Coronary artery (tissue), 2 donors: ENCODE results near the gene SPATS2L.

ENCODE experiments used
- DNase-seq: peaks from one replicate; pipeline ENCODE4 v3.0.0-alpha.2; 2017; ENCODE audit warnings: low spot score
- H3K27ac ChIP-seq, 2 donors: fragments of 200-600 bp; sonication (generic); one replicate each; pipeline ENCODE4 v1.5.1; 2016 to 2019
- H3K4me3 ChIP-seq: fragments of 200-600 bp; sonication (generic); 2 replicates; pipeline ENCODE4 v1.5.1; 2016; ENCODE audit warnings: mild to moderate bottlenecking, moderate library complexity
- TF ChIP-seq, protein P1 (sequence below): fragments of 200-600 bp; sonication (generic); IDR thresholded peaks from one replicate; pipeline ENCODE4 v1.5.1; 2019; ENCODE audit warnings: antibody characterized with exemption

The SPATS2L gene

DNA sequence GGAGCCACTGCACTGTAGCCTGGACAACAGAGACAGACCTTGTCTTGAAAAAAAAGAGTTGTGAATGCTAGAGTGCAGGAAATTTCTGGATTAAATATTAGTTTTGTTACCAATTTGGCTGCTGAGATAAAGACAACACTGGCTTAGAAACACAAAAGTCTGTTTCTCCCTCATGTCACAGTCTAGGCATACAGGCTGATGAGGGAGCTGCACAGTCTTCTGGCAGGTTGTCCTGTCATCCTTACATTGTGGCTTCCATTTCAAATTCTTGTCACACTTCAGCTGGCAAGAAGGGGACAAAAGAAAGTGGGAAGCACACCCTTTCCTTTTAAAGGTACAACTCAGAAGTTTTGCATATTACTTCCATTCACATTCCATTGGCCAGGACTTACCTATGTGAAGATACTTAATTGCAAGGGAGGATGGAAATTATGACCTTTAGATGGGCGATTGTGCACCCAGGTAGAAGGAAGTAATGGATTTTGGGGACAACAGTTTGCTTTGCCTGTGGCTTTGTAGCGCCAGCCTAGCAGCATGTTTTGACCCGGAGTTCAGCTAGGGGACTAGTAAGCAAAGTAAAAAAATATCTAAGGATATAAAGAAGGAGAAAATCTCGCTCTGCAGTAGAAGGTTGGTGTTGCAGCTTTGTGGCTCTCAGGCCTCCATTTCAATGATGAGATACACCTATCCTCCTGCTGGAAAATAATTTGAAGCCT lies 55.9 kb downstream of the SPATS2L start:
- no peak for DNase-seq
- TF ChIP-seq, protein P1, sequence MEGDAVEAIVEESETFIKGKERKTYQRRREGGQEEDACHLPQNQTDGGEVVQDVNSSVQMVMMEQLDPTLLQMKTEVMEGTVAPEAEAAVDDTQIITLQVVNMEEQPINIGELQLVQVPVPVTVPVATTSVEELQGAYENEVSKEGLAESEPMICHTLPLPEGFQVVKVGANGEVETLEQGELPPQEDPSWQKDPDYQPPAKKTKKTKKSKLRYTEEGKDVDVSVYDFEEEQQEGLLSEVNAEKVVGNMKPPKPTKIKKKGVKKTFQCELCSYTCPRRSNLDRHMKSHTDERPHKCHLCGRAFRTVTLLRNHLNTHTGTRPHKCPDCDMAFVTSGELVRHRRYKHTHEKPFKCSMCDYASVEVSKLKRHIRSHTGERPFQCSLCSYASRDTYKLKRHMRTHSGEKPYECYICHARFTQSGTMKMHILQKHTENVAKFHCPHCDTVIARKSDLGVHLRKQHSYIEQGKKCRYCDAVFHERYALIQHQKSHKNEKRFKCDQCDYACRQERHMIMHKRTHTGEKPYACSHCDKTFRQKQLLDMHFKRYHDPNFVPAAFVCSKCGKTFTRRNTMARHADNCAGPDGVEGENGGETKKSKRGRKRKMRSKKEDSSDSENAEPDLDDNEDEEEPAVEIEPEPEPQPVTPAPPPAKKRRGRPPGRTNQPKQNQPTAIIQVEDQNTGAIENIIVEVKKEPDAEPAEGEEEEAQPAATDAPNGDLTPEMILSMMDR, result no peak
- Histone ChIP-seq H3K4me3 (no peak overlapping the region), H3K27ac (no peak overlapping the region)

DNA sequence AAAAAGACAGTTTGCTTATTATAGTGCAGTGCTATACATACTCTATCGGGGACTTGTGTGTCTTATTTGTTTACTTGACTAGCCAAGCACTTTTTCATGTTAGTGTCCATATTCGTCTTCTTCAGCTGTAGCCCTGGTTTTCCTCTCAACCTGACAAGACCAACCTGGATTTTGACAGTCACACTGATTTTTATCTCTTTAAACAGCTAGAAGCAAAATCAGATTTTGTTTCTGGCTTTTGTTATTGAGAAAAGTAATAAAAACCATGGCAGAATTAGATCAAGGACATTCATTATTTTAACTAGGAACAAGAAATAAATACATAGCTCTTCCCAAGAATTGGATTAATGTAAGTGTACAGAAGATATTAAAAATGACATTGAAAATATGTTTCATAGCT lies 56.8 kb downstream of the SPATS2L start:
- TF ChIP-seq, protein P1, result no peak
- Histone ChIP-seq H3K4me3 (no peak overlapping the region), H3K27ac (no peak overlapping the region)
- no peak for DNase-seq

DNA sequence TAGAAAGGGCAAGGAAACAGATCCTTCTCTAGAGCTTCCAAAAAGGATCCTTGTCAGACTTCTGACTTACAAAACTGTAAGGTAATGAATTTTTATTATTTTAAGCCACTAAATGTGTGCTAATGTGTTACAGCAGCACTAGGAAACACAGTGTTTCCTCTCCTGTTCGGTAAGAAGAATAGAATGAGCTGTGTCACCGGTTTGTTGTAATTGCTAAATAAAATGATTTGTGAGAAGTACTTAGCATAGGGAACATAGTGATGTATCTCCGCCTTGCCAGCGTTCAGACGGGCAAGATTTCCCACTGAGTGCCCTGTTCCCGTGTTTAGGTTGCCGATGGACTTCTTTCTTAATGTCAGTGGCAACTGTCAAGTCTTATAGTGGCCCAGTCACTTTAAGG lies 57.6 kb downstream of the SPATS2L start:
- no peak overlapping the region for H3K27ac ChIP-seq
- TF ChIP-seq, protein P1, result no peak

DNA sequence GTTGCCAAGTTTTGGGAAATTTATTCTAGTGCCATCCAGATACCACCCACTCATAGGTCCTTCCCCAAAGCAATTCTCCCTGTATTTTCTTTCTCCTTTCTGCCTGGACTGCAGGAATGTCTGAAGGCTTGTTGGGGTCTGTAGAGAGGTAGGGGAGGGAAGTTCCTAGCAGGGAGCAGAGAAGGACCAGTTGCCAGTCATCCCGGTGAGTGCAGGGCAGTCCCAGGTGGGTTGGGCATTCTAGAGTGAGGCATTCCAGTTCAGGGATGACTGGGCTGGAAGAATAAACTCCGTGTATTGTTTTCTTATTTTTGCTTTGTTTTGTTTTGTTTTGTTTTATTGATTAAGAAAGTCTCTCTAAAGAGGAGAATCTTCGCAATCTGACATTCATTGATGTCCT lies 58.1 kb downstream of the SPATS2L start:
- no peak overlapping the region for H3K4me3 ChIP-seq
- no peak for DNase-seq
- TF ChIP-seq, protein P1, result no peak
- H3K27ac ChIP-seq, result no peak overlapping the region

More for the DNA sequence above, 57.6 kb downstream of the SPATS2L start:
- H3K4me3 ChIP-seq, result no peak overlapping the region
- DNase-seq, result no peak

DNA sequence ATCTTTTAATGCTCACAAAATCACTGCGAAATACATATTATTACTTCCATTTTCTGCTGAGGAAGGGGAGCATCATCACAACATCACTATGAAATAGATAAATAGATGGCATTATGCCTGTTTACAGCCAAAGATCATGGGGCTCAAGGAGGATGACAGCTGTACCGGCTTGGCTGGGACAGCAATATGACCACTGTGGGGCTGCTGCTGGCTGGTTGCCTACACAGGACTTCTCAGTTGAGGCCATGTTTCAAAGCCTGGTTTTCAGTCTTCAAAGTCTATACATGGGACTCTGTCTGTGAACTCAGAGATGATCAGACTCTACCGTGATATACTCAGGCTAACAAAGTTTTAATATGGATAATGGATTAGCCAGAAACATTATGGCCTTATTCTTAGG lies 58.7 kb downstream of the SPATS2L start:
- DNase-seq, result no peak
- H3K27ac ChIP-seq, result no peak overlapping the region

DNA sequence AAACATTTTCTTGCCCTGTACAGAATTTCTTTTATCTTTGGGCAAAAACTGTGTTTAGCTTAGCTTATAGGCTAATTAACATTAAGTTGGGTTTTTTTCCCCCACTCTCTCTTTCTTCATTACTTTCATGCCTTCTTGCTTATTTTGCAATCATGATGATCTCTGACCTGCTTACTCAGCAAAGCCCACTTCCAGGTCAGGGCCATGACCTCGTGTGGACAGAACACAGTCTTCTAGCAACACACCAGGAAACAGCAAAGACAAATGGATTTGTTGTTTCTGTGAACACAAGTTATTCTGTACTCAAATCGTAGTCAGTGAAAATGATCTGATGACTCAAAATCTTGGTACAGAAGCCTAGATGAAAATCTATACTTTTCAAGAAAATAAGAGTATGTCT lies 60.7 kb downstream of the SPATS2L start:
- H3K4me3 ChIP-seq, result no peak overlapping the region
- TF ChIP-seq, protein P1, result no peak
- DNase-seq, result no peak
- H3K27ac ChIP-seq, result no peak overlapping the region

More for the DNA sequence above, 58.7 kb downstream of the SPATS2L start:
- TF ChIP-seq, protein P1, result no peak
- H3K4me3 ChIP-seq, result no peak overlapping the region

DNA sequence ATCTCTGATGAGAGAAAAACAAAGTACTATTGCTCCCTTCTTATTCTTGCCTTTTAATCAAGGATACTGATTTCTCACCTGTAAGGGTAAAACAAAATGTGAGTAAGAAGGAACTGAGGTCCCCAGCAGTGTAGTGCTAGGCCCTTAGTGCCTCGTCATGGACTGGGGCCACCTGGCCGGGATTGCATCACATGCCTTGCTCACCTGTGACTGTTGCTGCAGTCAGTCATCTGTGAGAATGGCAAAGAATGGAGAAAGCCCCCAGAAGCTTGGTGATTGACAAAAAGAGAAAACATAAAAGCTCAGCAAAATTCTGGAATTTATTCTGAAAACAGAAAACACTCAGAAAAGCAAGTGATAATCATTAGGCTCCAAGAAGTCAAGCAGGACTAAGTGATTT lies 63.4 kb downstream of the SPATS2L start:
- TF ChIP-seq, protein P1, result no peak
- DNase-seq, result no peak
- Histone ChIP-seq H3K27ac (no peak overlapping the region), H3K4me3 (no peak overlapping the region)
